Hematopoietic multipotent progenitor cell treated with erythropoietin and hydrocortisone succinate and interleukin-3 and kit ligand, for 15 days (in vitro differentiated cells): ENCODE results near the gene TOP3A.
"Not testable (repeated sequence)": the region's sequence is repeated elsewhere in the genome, so short reads cannot be mapped to it uniquely, and the experiment has no call there.

ENCODE experiments used
- DNase-seq: peaks from one replicate; pipeline ENCODE4 v3.0.0-alpha.2; 2015; ENCODE audit warnings: low spot score

Gene TOP3A

GRCh38 chr17:18323507-18324139, 8.8 kb upstream of the TOP3A start:
- DNase-seq, result no peak

DNA sequence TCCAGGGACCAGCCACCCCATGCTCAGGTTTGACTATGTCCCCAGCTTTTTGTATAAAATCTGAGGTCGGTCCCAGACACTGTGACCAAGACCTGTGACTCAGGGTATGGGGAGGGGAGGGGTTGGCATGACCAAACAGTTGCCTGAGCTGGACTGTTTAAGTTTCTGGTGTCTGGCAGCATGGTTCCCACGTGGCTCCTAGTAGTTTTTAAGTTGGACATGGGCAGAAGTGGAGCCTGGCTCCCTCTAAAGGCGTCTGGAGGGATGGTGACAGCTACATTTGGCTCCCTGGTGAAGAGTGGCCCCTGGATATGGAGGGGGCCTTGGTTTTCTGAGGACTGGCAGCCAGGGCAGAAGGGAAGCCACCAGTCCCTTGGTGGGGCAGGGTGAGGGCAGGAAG, 8.2 kb upstream of the TOP3A start:
- DNase-seq, result no peak

DNA sequence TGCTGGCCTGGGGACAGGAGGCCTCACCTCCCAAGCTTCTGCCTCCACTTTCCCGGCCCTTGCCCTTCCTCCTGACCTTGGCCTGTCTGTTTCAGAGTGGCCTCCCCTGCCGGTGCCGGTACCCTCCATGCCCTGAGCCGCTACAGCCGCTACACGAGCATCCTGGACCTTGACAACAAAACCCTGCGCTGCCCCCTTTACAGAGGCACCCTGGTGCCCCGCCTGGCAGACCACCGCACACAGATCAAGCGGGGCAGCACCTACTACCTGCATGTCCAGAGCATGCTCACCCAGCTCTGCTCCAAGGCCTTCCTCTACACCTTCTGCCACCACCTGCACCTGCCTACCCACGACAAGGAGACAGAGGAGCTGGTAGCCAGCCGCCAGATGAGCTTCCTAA, 7.7 kb upstream of the TOP3A start:
- DNase-seq, result no peak

DNA sequence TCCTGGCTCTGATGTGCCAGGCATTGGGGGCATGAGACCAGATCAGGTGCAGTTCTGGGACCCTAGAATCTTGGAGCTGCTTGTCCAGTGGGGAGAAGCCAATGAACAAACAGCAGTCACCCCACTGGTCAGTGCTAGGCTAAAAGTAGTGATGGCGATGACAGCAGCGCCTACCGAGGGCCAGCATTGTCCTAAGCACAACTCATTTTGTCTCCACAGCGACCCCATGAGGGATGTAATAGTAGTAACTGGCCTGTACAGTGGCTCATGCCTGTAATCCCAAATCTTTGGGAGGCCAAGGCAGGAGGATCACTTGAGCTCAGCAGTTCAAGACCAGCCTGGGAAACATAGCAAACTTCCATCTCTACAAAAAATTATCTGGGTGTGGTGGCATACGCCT, 6.5 kb upstream of the TOP3A start:
- DNase-seq, result no peak

GRCh38 chr17:18320301-18320700, 5.5 kb upstream of the TOP3A start:
- no peak for DNase-seq

DNA sequence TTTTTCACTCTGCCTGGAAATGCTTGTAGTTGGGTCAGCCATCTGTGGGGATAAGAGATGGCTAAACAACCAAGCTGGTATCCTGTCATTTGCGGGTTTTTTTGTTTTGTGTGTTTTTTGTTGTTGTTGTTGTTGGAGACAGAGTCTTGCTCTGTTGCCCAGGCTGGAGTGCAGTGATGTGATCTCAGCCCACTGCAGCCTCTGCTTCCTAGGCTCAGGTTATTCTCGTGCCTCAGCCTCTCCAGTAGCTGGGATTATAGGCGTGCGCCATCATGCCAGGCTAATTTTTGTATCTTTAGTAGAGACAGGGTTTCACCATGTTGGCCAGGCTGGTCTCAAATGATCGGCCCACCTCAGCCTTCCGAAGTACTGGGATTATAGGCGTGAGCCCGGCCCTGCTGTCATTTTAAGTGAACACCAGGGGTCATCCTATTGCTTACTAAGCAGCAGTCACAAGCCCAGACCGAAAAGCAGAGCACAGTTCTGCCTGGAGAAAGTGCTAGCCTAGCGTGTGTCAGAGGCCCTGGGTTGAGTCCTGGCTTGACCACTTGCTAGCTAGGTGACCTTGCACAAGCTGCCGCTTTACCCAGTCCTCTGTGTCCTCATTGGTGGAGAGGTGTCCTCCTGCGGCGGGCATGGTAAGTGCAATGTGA, 4.9 kb upstream of the TOP3A start:
- peak; percentile 23 for DNase-seq

DNA sequence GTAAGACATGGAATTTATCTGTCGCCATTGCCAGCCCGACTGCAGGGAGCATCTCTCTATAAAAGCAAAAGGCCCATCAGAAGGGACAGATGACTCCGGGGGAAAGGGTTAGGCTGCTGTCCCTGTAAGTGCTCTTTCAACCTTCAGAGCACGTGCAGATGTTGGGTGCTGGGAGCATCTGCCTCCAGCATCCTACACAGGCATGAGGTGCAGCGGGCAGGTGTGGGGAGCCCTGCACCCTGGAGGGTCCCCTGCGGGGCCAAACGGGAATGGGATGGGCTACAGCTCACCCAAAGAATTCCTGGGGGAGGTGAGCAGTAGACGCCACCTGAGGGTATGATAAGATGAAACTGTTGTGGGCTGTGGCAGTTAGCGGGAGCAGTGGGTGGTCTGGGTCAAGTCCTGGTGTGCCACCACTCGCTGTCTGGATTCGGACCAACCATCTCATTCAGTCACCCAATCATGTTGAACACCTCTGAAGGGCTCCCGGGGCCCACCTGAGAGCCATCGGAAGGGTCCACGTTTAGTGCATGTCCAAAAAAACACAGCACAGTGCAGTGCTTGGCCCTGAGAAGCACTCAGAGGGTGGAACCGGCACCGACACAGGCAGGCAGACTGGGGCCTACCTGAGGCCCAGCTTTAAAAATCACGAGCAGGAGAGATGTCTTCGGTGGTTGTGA, 4.1 kb upstream of the TOP3A start:
- no peak for DNase-seq

GRCh38 chr17:18318117-18318516, 3.3 kb upstream of the TOP3A start:
- no peak for DNase-seq

DNA sequence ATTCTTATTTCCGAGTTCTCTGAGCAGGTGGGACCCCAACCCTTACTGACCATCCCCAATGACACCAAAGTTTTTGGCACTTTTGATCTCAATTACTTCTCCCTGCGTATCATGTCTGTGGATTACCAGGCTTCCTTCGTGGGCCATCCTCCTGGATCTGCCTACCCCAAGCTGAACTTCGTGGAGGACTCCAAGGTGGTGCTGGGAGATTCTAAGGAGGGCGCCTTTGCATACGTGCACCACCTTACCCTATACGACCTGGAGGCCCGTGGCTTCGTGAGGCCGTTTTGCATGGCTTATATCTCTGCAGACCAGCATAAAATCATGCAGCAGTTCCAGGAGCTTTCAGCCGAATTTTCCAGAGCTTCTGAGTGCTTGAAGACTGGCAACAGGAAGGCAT, 1.2 kb upstream of the TOP3A start:
- no peak for DNase-seq

GRCh38 chr17:18315562-18315922, 748 bp upstream of the TOP3A start:
- DNase-seq, result no peak

GRCh38 chr17:18314059-18314730, 599 bp downstream of the TOP3A start:
- peak; percentile 11 for DNase-seq

- no peak for DNase-seq
These were observed 5.6 kb downstream of the TOP3A start for GRCh38 chr17:18309202-18309601.

- not testable (repeated sequence) for DNase-seq
These were observed 11.6 kb downstream of the TOP3A start for GRCh38 chr17:18303206-18303605.

DNA sequence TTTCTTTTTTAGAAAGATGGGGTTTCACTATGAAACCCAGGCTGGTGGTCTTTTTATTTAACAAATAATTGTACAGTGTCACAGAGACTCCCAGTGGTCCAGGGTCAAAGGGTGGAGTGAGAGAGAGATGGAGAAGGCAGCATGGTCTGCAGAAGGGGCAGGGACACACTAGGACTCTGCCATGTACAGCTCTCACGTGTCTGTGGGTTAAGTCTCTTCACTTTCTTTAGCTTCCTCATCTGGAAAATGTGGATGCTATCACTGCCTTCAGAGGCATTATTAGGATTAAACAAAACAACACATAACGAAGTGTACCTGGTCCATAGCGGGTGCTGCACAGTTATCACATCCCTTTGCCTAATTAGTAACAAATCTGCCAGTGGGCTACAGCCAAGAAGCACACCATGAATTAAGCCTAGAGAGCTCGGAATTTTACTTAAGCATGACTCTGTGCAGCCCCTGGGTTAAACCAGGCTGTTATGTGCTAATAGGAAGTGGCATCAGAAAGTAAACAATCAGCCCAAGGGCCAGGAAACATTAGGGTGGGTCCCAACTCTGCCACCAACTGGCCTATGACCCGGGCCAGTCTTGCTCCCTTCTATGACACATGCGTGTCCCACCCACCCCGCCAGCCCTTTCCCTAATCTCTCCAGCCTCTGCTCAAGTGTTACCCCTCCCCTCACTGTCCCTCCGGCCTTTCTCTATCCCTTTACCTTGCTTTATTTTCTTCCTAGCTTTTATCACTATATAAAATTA, 13.9 kb downstream of the TOP3A start:
- no peak for DNase-seq

- not testable (repeated sequence) for DNase-seq
These were observed 16.7 kb downstream of the TOP3A start for GRCh38 chr17:18298061-18298460.

DNA sequence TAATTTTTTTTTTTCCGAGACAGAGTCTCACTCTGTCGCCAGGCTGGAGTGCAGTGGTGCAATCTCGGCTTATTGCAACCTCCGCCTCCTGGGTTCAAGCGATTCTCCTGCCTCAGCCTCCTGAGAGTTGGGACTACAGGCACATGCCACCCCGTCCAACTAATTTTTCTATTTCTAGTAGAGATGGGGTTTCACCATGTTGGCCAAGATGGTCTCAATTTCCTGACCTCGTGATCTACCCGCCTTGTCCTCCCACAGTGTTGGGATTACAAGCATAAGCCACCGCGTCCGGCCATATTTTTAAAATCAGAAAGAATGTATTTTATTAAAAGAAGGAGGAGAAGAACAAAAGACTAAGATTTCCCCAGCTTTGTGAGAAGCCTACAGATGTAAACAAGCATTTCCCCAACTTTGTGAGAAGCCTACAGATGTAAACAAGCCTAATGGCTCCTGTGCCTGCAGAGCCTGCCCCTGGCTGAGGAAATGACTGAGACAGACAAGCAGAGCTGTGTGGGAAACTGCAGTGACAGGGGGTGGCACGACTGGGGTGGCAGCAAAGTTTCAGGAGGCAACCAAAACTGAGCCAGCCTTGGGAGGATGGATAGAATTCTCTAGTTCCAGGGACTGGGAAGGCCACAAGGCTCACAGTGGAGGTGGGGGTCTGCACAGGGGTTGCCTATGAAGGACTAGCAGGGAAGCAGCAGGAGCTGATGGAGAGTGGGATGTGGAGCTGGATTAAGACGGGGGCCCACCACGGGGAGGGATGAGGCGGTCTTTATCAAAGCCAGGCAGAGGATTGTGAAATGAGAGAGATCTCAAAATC, 22.9 kb downstream of the TOP3A start:
- DNase-seq, result no peak

- no peak for DNase-seq
These were observed 29.5 kb downstream of the TOP3A start for GRCh38 chr17:18285296-18285695.

GRCh38 chr17:18281788-18282187, 33.0 kb downstream of the TOP3A start:
- DNase-seq, result no peak

DNA sequence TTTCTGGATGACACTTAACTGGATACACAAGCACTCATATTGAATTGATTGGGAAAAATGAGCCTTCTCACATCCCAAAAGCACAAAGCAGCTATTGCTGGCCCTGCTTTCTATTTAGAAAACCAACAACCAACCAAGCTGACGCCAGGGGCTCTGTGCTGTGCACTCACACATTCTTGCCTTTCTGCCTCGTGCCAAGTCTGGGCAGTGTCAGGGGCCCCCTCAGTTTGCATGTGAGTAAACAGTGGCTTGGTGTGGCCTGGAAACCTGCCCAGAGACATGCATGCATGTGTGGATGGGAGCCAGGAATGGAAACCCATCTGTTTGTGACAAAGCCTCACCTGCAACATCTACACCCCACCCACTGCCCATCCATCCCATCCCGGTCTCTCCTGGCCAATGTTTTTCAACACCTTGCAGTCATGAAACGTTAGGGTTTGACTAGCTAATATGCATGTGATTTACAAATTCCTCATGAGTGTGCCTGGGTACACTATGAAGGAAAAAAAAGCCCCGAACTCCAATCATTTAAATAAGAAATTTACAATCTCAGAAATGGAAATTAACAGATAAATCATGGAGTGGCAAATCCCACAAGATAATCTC, 33.9 kb downstream of the TOP3A start:
- no peak for DNase-seq

DNA sequence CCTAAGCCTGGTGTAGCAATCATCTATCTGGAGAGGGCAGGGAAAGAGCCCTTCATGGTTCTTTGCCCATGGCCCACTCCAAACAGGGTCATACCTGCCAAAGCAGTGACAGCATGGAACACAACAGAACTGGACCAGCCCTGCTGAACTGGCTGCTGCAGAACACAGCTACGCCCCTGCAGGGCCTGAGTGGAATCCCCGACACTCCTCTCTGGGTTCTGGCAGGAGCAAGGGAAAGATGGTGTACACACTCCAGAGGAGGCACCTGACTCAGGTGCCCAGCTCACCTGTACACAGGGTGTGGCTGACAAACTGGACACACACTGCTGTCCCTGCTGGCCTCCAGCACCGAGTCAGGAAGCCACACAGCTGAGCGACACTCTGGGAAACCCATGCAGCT, 34.5 kb downstream of the TOP3A start:
- DNase-seq, result no peak

DNA sequence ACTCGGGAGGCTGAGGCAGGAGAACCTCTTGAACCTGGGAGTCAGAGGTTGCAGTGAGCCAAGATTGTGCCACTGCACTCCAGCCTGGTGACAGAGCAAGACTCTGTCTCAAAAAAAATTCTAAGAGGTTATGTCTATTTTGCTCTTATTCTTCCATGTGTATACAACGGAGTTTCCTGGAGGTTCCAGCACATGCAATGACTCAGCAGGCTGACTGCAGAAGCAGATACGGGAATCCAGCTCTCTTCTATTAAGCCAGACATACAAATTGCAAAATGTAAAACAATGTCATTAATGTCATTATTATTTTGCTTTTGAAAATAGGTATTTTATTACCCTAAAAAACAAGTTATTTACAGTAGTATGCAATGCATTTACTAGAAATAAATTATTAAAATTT, 35.9 kb downstream of the TOP3A start:
- no peak for DNase-seq
